H1 (cell line): ENCODE measurements around the gene LIPC. TPM values are rescaled to one million over a fixed set of nuclear protein-coding genes. Genes with fewer than 3 reads are reported as not detected.

Experiments used
- CTCF ChIA-PET: fragments of 300-600 bp; sonication (Branson Sonifier 250); formaldehyde crosslinking; loops from one replicate; lab custom pipeline; 2021; ENCODE audit not compliant: partially characterized antibody; lab: Charles Lee
- POLR2A ChIA-PET: fragments of 300-600 bp; sonication (Branson Sonifier 250); formaldehyde crosslinking; loops from one replicate; lab custom pipeline; 2021; ENCODE audit warnings: inconsistent platforms; ENCODE audit not compliant: partially characterized antibody; lab: Charles Lee
- DNase-seq, 2 experiments: peaks; one replicate each; pipeline versions ENCODE4 v3.0.0 to v3.0.0-alpha.2; 2010 to 2022; ENCODE audit warnings: low spot score in 2 of 2, low read depth in 1 of 2, mixed read lengths in 1 of 2
- FAIRE-seq: peaks from 2 replicates; lab custom pipeline; 2011; peaks lifted over from hg19 to GRCh38; lab: Jason Lieb, UNC
- H2AFZ ChIP-seq: 2 replicates; pipeline ENCODE4 v1.8.1; 2012; ENCODE audit warnings: low read length, inconsistent platforms
- H2AK5ac ChIP-seq: 2 replicates; pipeline ENCODE4 v1.6.1; 2013; ENCODE audit warnings: low read depth, low read length
- H2BK120ac ChIP-seq: replicated peaks from 2 replicates; pipeline ENCODE3; 2013; ENCODE audit warnings: low read depth, low read length, inconsistent platforms
- H2BK12ac ChIP-seq: 2 replicates; pipeline ENCODE4 v1.6.1; 2013; ENCODE audit warnings: low read depth, low read length
- H2BK15ac ChIP-seq: 2 replicates; pipeline ENCODE4 v1.6.1; 2013; ENCODE audit warnings: low read length
- H2BK20ac ChIP-seq: 2 replicates; pipeline ENCODE4 v1.6.1; 2013; ENCODE audit warnings: low read length
- H2BK5ac ChIP-seq: 2 replicates; pipeline ENCODE4 v1.6.1; 2013; ENCODE audit warnings: low read depth, low read length
- H3K14ac ChIP-seq: 2 replicates; pipeline ENCODE4 v1.6.1; 2013; ENCODE audit warnings: inconsistent platforms; ENCODE audit not compliant: insufficient read length
- H3K18ac ChIP-seq: 2 replicates; pipeline ENCODE4 v1.6.1; 2013; ENCODE audit warnings: low read length; ENCODE audit errors: extremely low read depth
- H3K23ac ChIP-seq: 2 replicates; pipeline ENCODE4 v1.6.1; 2013; ENCODE audit warnings: inconsistent platforms; ENCODE audit not compliant: insufficient read length
- H3K23me2 ChIP-seq: 2 replicates; pipeline ENCODE4 v1.6.1; 2013; ENCODE audit warnings: low read depth, low read length
- H3K27ac ChIP-seq: 2 replicates; pipeline ENCODE4 v1.6.1; 2011; ENCODE audit warnings: low read depth, low read length, inconsistent platforms
- H3K27me3 ChIP-seq, 4 experiments: replicated peaks in 1 of 4; 1 replicate in 1 of 4; 2 replicates in 3 of 4; pipeline versions ENCODE4 v1.6.1 to v1.8.1; 2011 to 2013; ENCODE audit warnings: low read length in 3 of 4, mild to moderate bottlenecking in 3 of 4, inconsistent platforms in 2 of 4, mixed read lengths in 2 of 4, moderate library complexity in 1 of 4; ENCODE audit not compliant: control insufficient read depth in 3 of 4, insufficient read depth in 3 of 4; ENCODE audit errors: extremely low read depth in 1 of 4
- H3K36me3 ChIP-seq, 4 experiments: 2 replicates each; pipeline versions ENCODE4 v1.6.1 to v1.8.1; 2011 to 2013; ENCODE audit warnings: mild to moderate bottlenecking in 4 of 4, low read length in 3 of 4, moderate library complexity in 2 of 4, control low read depth in 1 of 4, inconsistent platforms in 1 of 4; ENCODE audit not compliant: insufficient read depth in 4 of 4, control insufficient read depth in 2 of 4
- H3K4ac ChIP-seq: replicated peaks from 2 replicates; pipeline ENCODE3; 2013; ENCODE audit warnings: low read length, low read depth, mixed read lengths, inconsistent platforms; ENCODE audit not compliant: insufficient read length
- H3K4me1 ChIP-seq, 4 experiments: replicated peaks in 1 of 4; 1 replicate in 1 of 4; 2 replicates in 3 of 4; pipeline versions ENCODE4 v1.6.1 to v1.8.1; 2011 to 2013; ENCODE audit warnings: low read length in 3 of 4, inconsistent platforms in 2 of 4, mixed read lengths in 1 of 4; ENCODE audit not compliant: insufficient read depth in 4 of 4, control insufficient read depth in 3 of 4
- H3K4me2 ChIP-seq, 2 experiments: 2 replicates each; pipeline versions ENCODE4 v1.6.1 to v1.8.1; 2011 to 2013; ENCODE audit warnings: low read depth in 2 of 2, low read length in 2 of 2, control low read depth in 1 of 2, inconsistent platforms in 1 of 2, mild to moderate bottlenecking in 1 of 2; ENCODE audit not compliant: insufficient read depth in 1 of 2
- H3K4me3 ChIP-seq, 4 experiments: fragments of 200-600, 300-600 bp in 1 of 4; sonication (generic), shearing (Covaris generic), sonication (Bioruptor Twin) in 1 of 4; 2 replicates each; pipeline versions ENCODE4 v1.5.1 to v1.8.1; 2011 to 2016; ENCODE audit warnings: low read length in 4 of 4, low read depth in 3 of 4, control low read depth in 2 of 4, inconsistent platforms in 2 of 4, mild to moderate bottlenecking in 2 of 4, mixed read lengths in 1 of 4, moderate library complexity in 1 of 4; ENCODE audit not compliant: insufficient read depth in 2 of 4; ENCODE audit errors: extremely low read depth in 1 of 4
- H3K56ac ChIP-seq: replicated peaks from 2 replicates; pipeline ENCODE3; 2013; ENCODE audit warnings: low read depth, mild to moderate bottlenecking, mixed read lengths, low read length, inconsistent platforms; ENCODE audit not compliant: insufficient read length
- H3K79me1 ChIP-seq: 2 replicates; pipeline ENCODE4 v1.6.1; 2013; ENCODE audit warnings: low read depth, low read length, control low read depth
- H3K79me2 ChIP-seq, 2 experiments: 2 replicates each; pipeline versions ENCODE4 v1.6.1 to v1.8.1; 2012 to 2013; ENCODE audit warnings: low read length in 2 of 2, mild to moderate bottlenecking in 2 of 2, inconsistent platforms in 1 of 2; ENCODE audit not compliant: insufficient read depth in 2 of 2, control insufficient read depth in 1 of 2
- H3K9ac ChIP-seq, 4 experiments: replicated peaks in 1 of 4; 1 replicate in 1 of 4; 2 replicates in 3 of 4; pipeline versions ENCODE4 v1.6.1 to v1.8.1; 2011 to 2013; ENCODE audit warnings: low read depth in 3 of 4, low read length in 3 of 4, control low read depth in 2 of 4, mild to moderate bottlenecking in 2 of 4, moderate library complexity in 2 of 4, inconsistent platforms in 1 of 4; ENCODE audit errors: extremely low read depth in 1 of 4
- H3K9me3 ChIP-seq, 2 experiments: 2 replicates each; pipeline versions ENCODE4 v1.6.1 to v1.8.1; 2012 to 2013; ENCODE audit warnings: mild to moderate bottlenecking in 2 of 2, moderate library complexity in 2 of 2, control low read depth in 1 of 2, inconsistent platforms in 1 of 2, low read depth in 1 of 2, low read length in 1 of 2, mixed read lengths in 1 of 2; ENCODE audit not compliant: insufficient read depth in 2 of 2
- H4K20me1 ChIP-seq, 2 experiments: replicated peaks in 1 of 2; 2 replicates each; pipeline versions ENCODE3 to v1.8.1; 2011 to 2013; ENCODE audit warnings: inconsistent platforms in 2 of 2, low read length in 2 of 2, mild to moderate bottlenecking in 1 of 2; ENCODE audit not compliant: insufficient read depth in 2 of 2, control insufficient read depth in 1 of 2
- H4K5ac ChIP-seq: 2 replicates; pipeline ENCODE4 v1.6.1; 2013; ENCODE audit warnings: low read length, low read depth, mixed read lengths, inconsistent platforms; ENCODE audit not compliant: insufficient read length
- H4K8ac ChIP-seq: 2 replicates; pipeline ENCODE4 v1.8.0; 2013; ENCODE audit warnings: mild to moderate bottlenecking, moderate library complexity, low read length, inconsistent platforms; ENCODE audit not compliant: insufficient read depth; ENCODE audit errors: extremely low read depth
- H4K91ac ChIP-seq: replicated peaks from 2 replicates; pipeline ENCODE3; 2013; ENCODE audit warnings: low read length, mixed read lengths, inconsistent platforms; ENCODE audit not compliant: insufficient read length
- BCL11A ChIP-seq, 2 experiments: IDR thresholded peaks; one replicate each; pipeline ENCODE4 v1.6.1; 2011; ENCODE audit warnings: low read depth in 2 of 2, low read length in 2 of 2, mild to moderate bottlenecking in 2 of 2
- CTBP2 ChIP-seq: IDR thresholded peaks from 2 replicates; pipeline ENCODE4 v1.7.0; 2011; ENCODE audit warnings: borderline replicate concordance, mild to moderate bottlenecking, moderate library complexity, mixed read lengths, low read length; ENCODE audit not compliant: insufficient read depth, insufficient read length
- GABPA ChIP-seq: IDR thresholded peaks from 2 replicates; pipeline ENCODE4 v1.6.1; 2011; ENCODE audit warnings: mild to moderate bottlenecking, low read length, moderate library complexity, borderline replicate concordance; ENCODE audit not compliant: insufficient read depth
- KDM5A ChIP-seq: fragments of 200-600 bp; IDR thresholded peaks from 2 replicates; pipeline ENCODE4 v1.7.1; 2012; ENCODE audit warnings: mild to moderate bottlenecking, low read length, inconsistent platforms, mixed read lengths
- SIN3A ChIP-seq, 2 experiments: IDR thresholded peaks in 1 of 2; conservative IDR thresholded peaks in 1 of 2; 2 replicates each; pipeline ENCODE4 v1.6.1; 2011 to 2012; ENCODE audit warnings: low read length in 2 of 2, improper control_type of control experiment in 1 of 2, low read depth in 1 of 2, mild to moderate bottlenecking in 1 of 2
- TBP ChIP-seq: IDR thresholded peaks from 2 replicates; pipeline ENCODE4 v1.6.1; 2011; ENCODE audit warnings: low read depth, low read length, improper control_type of control experiment
- WGBS, 2 experiments: shearing (Covaris generic) in 1 of 2; methylation state at CpG; one replicate each; pipeline versions ENCODE4 v1.1.6 to v1.1.7; 2013 to 2015; ENCODE audit warnings: low lambda C conversion rate in 2 of 2, mixed read lengths in 2 of 2, inconsistent platforms in 1 of 2, low coverage in 1 of 2, missing lambda C conversion rate in 1 of 2; ENCODE audit not compliant: insufficient replicate concordance in 2 of 2, insufficient coverage in 1 of 2, insufficient read length in 1 of 2; ENCODE audit errors: extremely low coverage in 1 of 2, missing lambda C conversion rate in 1 of 2; 5-methylcytosine and 5-hydroxymethylcytosine counted together
- polyA plus RNA-seq, 7 experiments: library from polyadenylated mRNA; depleted of rRNA in 3 of 7; stranded (reverse) in 5 of 7; unstranded in 2 of 7; fragments of >200 nt in 5 of 7; fragments of 200-250 nt in 2 of 7; gene quantifications; 1 replicate in 5 of 7; 2 replicates in 1 of 7; 4 replicates in 1 of 7; pipeline versions ENCODE4 v1.2.1 to v1.2.3, GENCODE V29; 2011 to 2013; ENCODE audit warnings: missing spikeins in 2 of 7, mixed read lengths in 2 of 7
- total RNA-seq: library from RNA; stranded (reverse); fragmentation: NEBNext Ultra II Directional; extraction: Animal tissue kit (Norgen Biotek cat#: 25700); gene quantifications from 2 replicates; pipeline ENCODE4 v1.2.1, GENCODE V29; 2021

The LIPC gene
- total and polyA plus RNA-seq, 2 of the 8 experiments (the other 6 are each of a cell fraction or from before 2014, with no cell fraction given): not detected

DNA sequence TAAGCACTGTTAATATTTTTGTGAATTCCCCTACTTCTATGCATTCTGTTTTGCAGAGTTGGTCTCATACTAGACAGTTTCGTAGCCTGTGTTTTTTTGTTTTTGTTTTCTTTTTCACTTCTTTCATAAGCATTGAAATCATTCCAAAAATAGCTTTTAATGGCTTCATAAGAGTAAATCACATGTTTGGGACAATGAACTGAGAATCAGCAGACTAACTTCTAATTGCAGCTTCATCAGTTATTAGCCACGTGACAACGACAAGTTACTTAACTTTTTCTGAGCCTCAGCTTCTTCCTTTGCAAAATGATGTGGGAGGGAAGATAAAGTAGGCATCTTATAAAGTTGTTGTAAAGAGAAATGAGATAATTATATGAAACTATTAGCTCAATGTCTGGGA, 124.8 kb downstream of the LIPC start:
- H3K23ac ChIP-seq: no peak overlapping the region
- H3K4me2 ChIP-seq: no peak overlapping the region
- no peak for TF ChIP-seq CTBP2
- TF ChIP-seq SIN3A (conservative IDR thresholded peaks at IDR 0.05 in 1 of 2, IDR thresholded peaks at IDR 0.05 in 1 of 2; ENCODE audit: low read depth in 1 of 2, low read length in 2 of 2): no peak
- TF ChIP-seq TBP: no peak
- TF ChIP-seq KDM5A: no peak
- TF ChIP-seq GABPA: no peak
- no peak for TF ChIP-seq BCL11A (IDR thresholded peaks at IDR 0.05; ENCODE audit: low read depth in 2 of 2, low read length in 2 of 2)
- H3K4ac ChIP-seq: no peak overlapping the region
- H3K36me3 ChIP-seq: no peaks in the 10 kb centered on the region
- FAIRE-seq (no peak), DNase-seq (no peak)
- no peak overlapping the region for H4K8ac ChIP-seq
- no peak overlapping the region for H3K27ac ChIP-seq
- H4K20me1 ChIP-seq: no peaks in the 10 kb centered on the region
- no peak overlapping the region for H2BK20ac ChIP-seq
- H3K9ac ChIP-seq: no peak overlapping the region
- no peak overlapping the region for H2BK5ac ChIP-seq
- H2AK5ac ChIP-seq: no peak overlapping the region
- no peak overlapping the region for H4K5ac ChIP-seq
- WGBS, 2 experiments: 91% methylated on average over 3 of the region's 3 CpGs; no CpG with 5 or more reads in 1 of the 2 experiments
- POLR2A ChIA-PET: no interaction called here
- CTCF ChIA-PET: interaction anchor here (0.5 to 2.1 kb wide), 5 partner anchors 12 to 103 kb away, joined by 3 to 5 read pairs (median 4); no protein-coding TSS in a partner anchor
- no peak overlapping the region for H2BK12ac ChIP-seq
- H3K14ac ChIP-seq: no peak overlapping the region
- H3K18ac ChIP-seq: no peak overlapping the region
- H3K56ac ChIP-seq: no peak overlapping the region
- H2AFZ ChIP-seq: no peak overlapping the region
- no peak overlapping the region for H2BK120ac ChIP-seq
- H3K4me1 ChIP-seq: peaks cover 0 to 7% (median 3%) of the 10 kb centered on the region in 4 experiments; a peak in 4 of 7 replicates
- H3K79me1 ChIP-seq: no peaks in the 10 kb centered on the region
- H3K4me3 ChIP-seq: no peak overlapping the region
- no peak overlapping the region for H2BK15ac ChIP-seq
- H4K91ac ChIP-seq: no peak overlapping the region
- peaks cover 7 to 8% of the 10 kb centered on the region in 2 experiments; a peak in 3 of 4 replicates for H3K9me3 ChIP-seq
- H3K79me2 ChIP-seq: no peaks in the 10 kb centered on the region
- no peaks in the 10 kb centered on the region; a peak in 1 of 7 replicates for H3K27me3 ChIP-seq
- no peaks in the 10 kb centered on the region for H3K23me2 ChIP-seq
